Effector memory CD4-positive, alpha-beta T cell (primary cell): ENCODE data around the gene NTN4.

Source experiments
- DNase-seq, 3 donors: peaks; one replicate each; pipeline ENCODE4 v3.0.0-alpha.2; 2020
- H3K27ac ChIP-seq: 2 replicates; pipeline ENCODE4 v1.7.0; 2013; ENCODE audit warnings: mild to moderate bottlenecking, low read length, moderate library complexity; ENCODE audit not compliant: insufficient read depth, poor library complexity, severe bottlenecking
- H3K27me3 ChIP-seq: replicated peaks from 2 replicates; pipeline ENCODE4 v1.7.0; 2013; ENCODE audit warnings: mild to moderate bottlenecking, low read length; ENCODE audit not compliant: insufficient read depth, control insufficient read depth, poor library complexity, severe bottlenecking
- H3K36me3 ChIP-seq: 2 replicates; pipeline ENCODE4 v1.7.0; 2013; ENCODE audit warnings: mild to moderate bottlenecking, low read length, moderate library complexity; ENCODE audit not compliant: control insufficient read depth, insufficient read depth
- H3K4me1 ChIP-seq: 2 replicates; pipeline ENCODE4 v1.7.0; 2013; ENCODE audit warnings: low read length, mild to moderate bottlenecking; ENCODE audit not compliant: control insufficient read depth, insufficient read depth, poor library complexity, severe bottlenecking
- H3K4me3 ChIP-seq: 2 replicates; pipeline ENCODE4 v1.7.0; 2013; ENCODE audit warnings: low read length, low read depth, mild to moderate bottlenecking; ENCODE audit not compliant: insufficient read depth, poor library complexity, severe bottlenecking
- H3K9me3 ChIP-seq: 2 replicates; pipeline ENCODE4 v1.7.0; 2013; ENCODE audit warnings: mild to moderate bottlenecking, low read length, moderate library complexity; ENCODE audit not compliant: control insufficient read depth

Gene NTN4

GRCh38 chr12:95774311-95775045, 16.1 kb downstream of the NTN4 start:
- Histone ChIP-seq H3K27me3 (no peaks in the 10 kb centered on the region), H3K4me1 (no peaks in the 10 kb centered on the region), H3K36me3 (no peaks in the 10 kb centered on the region), H3K9me3 (no peaks in the 10 kb centered on the region), H3K27ac (no peak overlapping the region), H3K4me3 (no peak overlapping the region)
- no peak for DNase-seq

GRCh38 chr12:95773320-95773719, 17.2 kb downstream of the NTN4 start:
- H3K36me3 ChIP-seq: no peaks in the 10 kb centered on the region
- H3K4me3 ChIP-seq: no peak overlapping the region
- no peaks in the 10 kb centered on the region for H3K9me3 ChIP-seq
- H3K27me3 ChIP-seq: no peaks in the 10 kb centered on the region
- no peak overlapping the region for H3K27ac ChIP-seq
- no peaks in the 10 kb centered on the region for H3K4me1 ChIP-seq
- no peak for DNase-seq

- Histone ChIP-seq H3K9me3 (no peaks in the 10 kb centered on the region), H3K36me3 (no peaks in the 10 kb centered on the region), H3K27ac (no peak overlapping the region), H3K4me3 (no peak overlapping the region), H3K27me3 (no peaks in the 10 kb centered on the region), H3K4me1 (no peaks in the 10 kb centered on the region)
- DNase-seq: no peak
Measured at GRCh38 chr12:95767703-95768102, 22.9 kb downstream of the NTN4 start.

- no peaks in the 10 kb centered on the region for H3K9me3 ChIP-seq
- H3K27me3 ChIP-seq: no peaks in the 10 kb centered on the region
- no peak overlapping the region for H3K4me3 ChIP-seq
- H3K27ac ChIP-seq: no peak overlapping the region
- no peak for DNase-seq
- no peaks in the 10 kb centered on the region for H3K36me3 ChIP-seq
- H3K4me1 ChIP-seq: no peaks in the 10 kb centered on the region
Measured at GRCh38 chr12:95766356-95767019, 24.1 kb downstream of the NTN4 start.

- Histone ChIP-seq H3K27me3 (no peaks in the 10 kb centered on the region), H3K4me1 (no peaks in the 10 kb centered on the region), H3K36me3 (no peaks in the 10 kb centered on the region), H3K9me3 (no peaks in the 10 kb centered on the region), H3K27ac (no peak overlapping the region), H3K4me3 (no peak overlapping the region)
- no peak for DNase-seq
Measured at GRCh38 chr12:95764848-95765247, 25.7 kb downstream of the NTN4 start.

GRCh38 chr12:95763809-95764253, 26.7 kb downstream of the NTN4 start:
- no peaks in the 10 kb centered on the region for H3K36me3 ChIP-seq
- no peak overlapping the region for H3K27ac ChIP-seq
- DNase-seq: no peak

GRCh38 chr12:95762123-95762785, 28.3 kb downstream of the NTN4 start:
- H3K9me3 ChIP-seq: no peaks in the 10 kb centered on the region
- no peak for DNase-seq
- H3K4me3 ChIP-seq: no peak overlapping the region
- no peaks in the 10 kb centered on the region for H3K27me3 ChIP-seq
- no peaks in the 10 kb centered on the region for H3K4me1 ChIP-seq
- no peaks in the 10 kb centered on the region for H3K36me3 ChIP-seq
- H3K27ac ChIP-seq: no peak overlapping the region

More at GRCh38 chr12:95763809-95764253, 26.7 kb downstream of the NTN4 start:
- Histone ChIP-seq H3K4me1 (no peaks in the 10 kb centered on the region), H3K9me3 (no peaks in the 10 kb centered on the region), H3K27me3 (no peaks in the 10 kb centered on the region), H3K4me3 (no peak overlapping the region)

GRCh38 chr12:95760371-95760770, 30.2 kb downstream of the NTN4 start:
- H3K4me1 ChIP-seq: no peaks in the 10 kb centered on the region
- no peak overlapping the region for H3K27ac ChIP-seq
- no peaks in the 10 kb centered on the region for H3K27me3 ChIP-seq
- H3K9me3 ChIP-seq: no peaks in the 10 kb centered on the region
- no peak overlapping the region for H3K4me3 ChIP-seq
- DNase-seq: no peak
- no peaks in the 10 kb centered on the region for H3K36me3 ChIP-seq

GRCh38 chr12:95759718-95760117, 30.8 kb downstream of the NTN4 start:
- Histone ChIP-seq H3K27ac (no peak overlapping the region), H3K36me3 (no peaks in the 10 kb centered on the region), H3K4me1 (no peaks in the 10 kb centered on the region), H3K9me3 (no peaks in the 10 kb centered on the region), H3K4me3 (no peak overlapping the region), H3K27me3 (no peaks in the 10 kb centered on the region)
- DNase-seq: no peak

GRCh38 chr12:95759039-95759438, 31.5 kb downstream of the NTN4 start:
- Histone ChIP-seq H3K36me3 (no peaks in the 10 kb centered on the region), H3K27ac (no peak overlapping the region), H3K27me3 (no peaks in the 10 kb centered on the region), H3K4me3 (no peak overlapping the region), H3K9me3 (no peaks in the 10 kb centered on the region), H3K4me1 (no peaks in the 10 kb centered on the region)
- no peak for DNase-seq
